GM21526 (cell line): ENCODE data around the gene TNNI2.
"Not testable (repeated sequence)": the region's sequence is repeated elsewhere in the genome, so short reads cannot be mapped to it uniquely, and the experiment has no call there.

Experiments
- ATAC-seq: cut with Tn5 transposase; IDR thresholded peaks from one replicate; pipeline ENCODE4 v1.9.1; 2021; ENCODE audit warnings: moderate library complexity; ENCODE audit not compliant: unreplicated experiment, low FRiP score

TNNI2 gene

GRCh38 chr11:1870721-1871466 is 32.1 kb downstream of the TNNI2 start:
- ATAC-seq = no peak

- no peak for ATAC-seq
Observed at GRCh38 chr11:1871531-1871930, 32.8 kb downstream of the TNNI2 start.

GRCh38 chr11:1872267-1872985 is 33.6 kb downstream of the TNNI2 start:
- ATAC-seq = no peak

- no peak for ATAC-seq
Observed at GRCh38 chr11:1873048-1873812, 34.4 kb downstream of the TNNI2 start.

GRCh38 chr11:1873813-1874150 is 35.0 kb downstream of the TNNI2 start:
- not testable (repeated sequence) for ATAC-seq

GRCh38 chr11:1874441-1875092 is 35.8 kb downstream of the TNNI2 start:
- ATAC-seq = not testable (repeated sequence)

GRCh38 chr11:1875093-1875850 is 36.5 kb downstream of the TNNI2 start:
- ATAC-seq = no peak

- ATAC-seq = not testable (repeated sequence)
Observed at GRCh38 chr11:1875851-1876301, 37.1 kb downstream of the TNNI2 start.

- no peak for ATAC-seq
Observed at GRCh38 chr11:1876361-1877063, 37.7 kb downstream of the TNNI2 start.

- ATAC-seq = no peak
Observed at GRCh38 chr11:1877211-1878136, 38.7 kb downstream of the TNNI2 start.

GRCh38 chr11:1878137-1879031 is 39.6 kb downstream of the TNNI2 start:
- no peak for ATAC-seq

GRCh38 chr11:1879342-1879940 is 40.7 kb downstream of the TNNI2 start:
- no peak for ATAC-seq

GRCh38 chr11:1879941-1880720 is 41.4 kb downstream of the TNNI2 start:
- ATAC-seq = no peak

- ATAC-seq = no peak
Observed at GRCh38 chr11:1880746-1881441, 42.1 kb downstream of the TNNI2 start.

GRCh38 chr11:1881442-1882264 is 42.9 kb downstream of the TNNI2 start:
- ATAC-seq = no peak
